NCI-H146 treated with DMSO at 0.1 percent for 48 hours (cell line): ENCODE measurements around the gene CREB1.

ENCODE experiments used
- DNase-seq: peaks from one replicate; lab custom pipeline; 2025; ENCODE audit not compliant: unreplicated experiment; lab: John Stamatoyannopoulos, UW

CREB1 gene

DNA sequence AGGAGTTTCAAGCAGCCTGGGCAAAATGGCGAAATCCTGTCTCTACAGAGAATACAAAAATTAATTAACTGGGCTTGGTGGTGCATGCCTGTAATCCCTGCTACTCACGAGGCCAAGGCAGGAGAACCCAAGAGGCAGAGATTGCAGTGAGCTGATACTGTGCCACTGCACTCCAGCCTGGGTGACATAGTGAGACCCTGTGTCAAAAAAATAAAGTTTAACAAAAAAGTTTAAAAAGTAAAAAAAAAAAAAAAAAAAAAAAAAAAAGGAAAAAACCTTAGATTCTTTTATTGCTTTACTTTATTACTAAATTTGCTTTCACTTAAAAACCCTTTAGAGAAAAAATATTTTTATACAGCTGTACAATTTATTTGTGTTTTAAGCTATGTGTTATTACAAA lies 10.7 kb downstream of the CREB1 start:
- DNase-seq, result no peak

DNA sequence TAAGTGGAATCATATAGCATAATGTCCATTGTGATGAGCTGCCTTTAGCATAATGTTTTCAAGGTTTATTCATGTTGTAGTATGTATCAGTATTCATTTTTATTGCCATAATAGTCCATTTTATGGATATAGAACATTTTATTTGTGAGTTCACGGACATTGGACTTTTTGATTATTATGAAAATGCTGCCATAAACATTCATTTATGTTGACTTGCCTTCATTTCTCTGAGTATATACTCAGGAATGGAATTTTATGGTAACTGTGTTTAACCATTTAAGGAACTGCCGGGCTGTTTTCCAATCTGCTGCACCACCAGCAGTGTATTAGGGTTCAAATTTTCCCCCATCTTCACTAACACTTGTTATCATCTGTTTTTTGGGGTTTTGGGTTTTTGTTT lies 12.2 kb downstream of the CREB1 start:
- no peak for DNase-seq

DNA sequence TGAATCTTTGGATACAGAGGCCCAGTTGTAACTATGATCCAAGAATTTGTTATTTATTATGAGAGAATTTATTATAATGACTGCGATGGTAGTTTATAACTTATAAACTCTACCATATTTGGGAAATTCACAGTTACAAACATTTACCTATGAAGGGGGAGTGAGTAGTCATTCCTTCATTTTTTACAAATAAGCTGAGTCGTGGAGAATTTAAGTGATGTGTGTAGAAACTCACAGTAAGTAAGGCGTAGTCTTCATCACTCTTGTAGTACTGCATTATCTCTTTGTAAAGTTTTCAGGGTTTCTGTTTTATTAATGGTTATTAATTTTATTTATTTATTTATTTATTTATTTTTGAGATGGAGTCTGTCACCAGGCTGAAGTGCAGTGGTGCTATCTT lies 13.5 kb downstream of the CREB1 start:
- DNase-seq, result no peak

DNA sequence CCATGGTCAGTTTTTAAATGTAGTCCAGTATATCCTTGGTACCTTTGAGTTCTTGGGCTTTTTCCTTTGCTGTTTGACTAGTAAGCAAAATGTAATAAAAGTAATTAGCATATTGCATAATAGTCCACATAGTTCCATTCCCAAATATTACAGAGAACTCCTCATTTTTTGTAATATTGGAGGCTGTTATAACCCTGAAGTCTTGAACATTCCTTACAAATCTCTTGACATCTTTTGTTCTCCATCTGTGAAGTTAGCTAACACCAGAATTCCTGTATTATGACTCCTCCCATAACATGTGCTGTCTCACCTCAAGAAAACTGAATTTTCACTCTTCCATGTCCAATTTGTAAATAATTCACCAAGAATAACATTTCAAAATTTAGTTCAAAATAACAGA lies 17.1 kb downstream of the CREB1 start:
- DNase-seq, result no peak

DNA sequence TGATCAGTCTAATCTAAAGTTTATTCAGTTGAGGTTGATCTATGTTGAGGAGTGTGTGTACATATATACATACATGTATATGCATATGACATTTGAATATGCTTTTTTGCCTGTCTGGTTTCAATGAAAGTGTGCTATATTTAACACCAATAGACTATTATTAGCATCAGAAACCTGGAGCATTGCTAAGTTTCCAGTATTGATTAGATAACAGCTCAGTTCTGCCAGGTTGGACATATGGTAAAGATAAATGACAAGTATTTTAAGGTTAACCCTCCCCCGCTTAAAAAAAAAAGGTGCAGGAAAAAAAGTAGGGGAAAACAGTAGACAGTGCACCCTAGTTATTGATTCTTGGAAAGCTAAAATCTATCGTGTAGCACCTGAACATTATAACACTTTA lies 19.4 kb downstream of the CREB1 start:
- DNase-seq, result no peak

DNA sequence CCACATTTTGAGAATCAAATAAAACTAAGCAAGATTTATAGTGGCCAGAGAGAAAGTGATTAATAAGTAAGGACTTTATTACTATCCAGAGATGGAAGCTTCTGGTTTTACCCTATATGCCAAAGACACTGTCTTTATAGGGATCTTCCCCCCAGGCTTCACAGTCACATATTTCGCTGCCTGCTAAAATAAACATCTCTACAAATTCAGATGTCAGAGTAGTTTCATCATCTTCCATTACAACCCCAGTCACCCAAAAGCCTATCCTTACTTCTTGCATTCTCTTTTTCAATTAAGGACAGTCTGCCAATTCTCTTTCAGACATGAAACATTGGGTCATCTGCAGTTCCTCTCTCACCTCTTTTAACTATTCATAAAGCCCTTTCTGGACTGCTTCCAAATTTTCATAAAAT lies 28.3 kb downstream of the CREB1 start:
- no peak for DNase-seq

DNA sequence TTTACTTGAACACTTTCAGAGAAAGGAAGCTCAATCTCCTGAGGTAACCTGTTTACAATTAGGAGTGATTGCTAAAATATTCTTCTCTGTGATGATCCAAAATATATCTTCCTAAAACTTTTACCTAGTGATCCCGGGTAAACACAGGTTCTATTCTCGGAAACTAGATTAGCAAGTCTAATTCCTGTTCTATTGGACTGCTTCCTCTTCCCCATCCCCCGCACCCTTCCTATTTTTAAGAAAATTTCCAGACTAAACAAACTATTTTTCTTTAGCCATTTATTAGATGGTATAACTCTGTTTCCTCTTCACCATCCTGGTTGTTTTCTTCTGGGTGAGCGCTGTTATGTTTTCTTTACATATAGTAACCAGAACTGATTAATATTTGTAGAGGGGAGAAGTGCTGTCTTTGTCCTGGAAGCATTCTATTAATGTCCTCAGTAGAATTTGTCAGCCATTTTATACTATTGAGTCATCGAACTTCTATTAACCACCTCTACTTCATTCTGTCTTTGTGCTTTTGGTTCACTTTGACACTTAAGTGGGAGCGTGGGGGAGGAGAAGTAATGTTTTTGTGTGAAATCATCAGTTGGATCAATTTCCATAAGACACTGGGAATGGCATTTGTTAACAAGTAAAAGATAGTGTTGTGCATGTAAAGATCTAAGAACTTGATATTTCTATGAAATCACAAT lies 31.8 kb downstream of the CREB1 start:
- DNase-seq, result no peak

DNA sequence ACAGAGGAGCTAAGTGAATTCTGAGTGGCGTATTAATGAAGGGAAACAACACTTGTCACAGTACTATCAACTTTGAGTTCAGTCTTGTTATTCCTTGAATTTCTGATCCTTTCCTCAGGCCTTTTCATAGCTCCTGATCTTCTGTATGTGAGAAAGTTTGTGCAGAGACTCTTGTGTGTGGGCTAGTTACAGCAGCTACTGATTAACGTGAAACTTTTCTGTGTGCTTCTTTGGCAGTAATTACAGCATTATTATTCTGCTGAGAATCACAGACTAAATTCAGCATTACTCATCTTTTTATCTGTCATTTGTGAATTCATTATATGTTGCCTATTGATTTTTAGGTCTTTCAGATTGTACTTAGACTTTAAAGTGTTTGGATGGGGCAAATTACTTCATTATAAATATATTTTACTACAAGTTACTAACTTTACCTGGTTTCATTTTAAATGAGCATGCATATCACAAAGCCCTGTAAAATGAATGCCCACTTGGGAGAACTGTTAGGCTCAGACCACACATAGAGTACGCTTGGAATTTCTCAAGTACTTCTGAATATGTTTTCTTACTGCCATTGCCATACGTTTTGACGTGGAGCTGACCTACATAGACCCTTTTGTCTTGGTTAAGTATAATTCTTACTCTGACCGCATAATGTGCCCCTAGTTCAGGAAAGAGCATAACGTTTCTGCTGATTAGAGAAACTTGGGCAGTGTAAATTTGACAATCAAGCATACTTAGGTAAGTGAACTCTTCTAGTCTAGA lies 36.2 kb downstream of the CREB1 start:
- no peak for DNase-seq

DNA sequence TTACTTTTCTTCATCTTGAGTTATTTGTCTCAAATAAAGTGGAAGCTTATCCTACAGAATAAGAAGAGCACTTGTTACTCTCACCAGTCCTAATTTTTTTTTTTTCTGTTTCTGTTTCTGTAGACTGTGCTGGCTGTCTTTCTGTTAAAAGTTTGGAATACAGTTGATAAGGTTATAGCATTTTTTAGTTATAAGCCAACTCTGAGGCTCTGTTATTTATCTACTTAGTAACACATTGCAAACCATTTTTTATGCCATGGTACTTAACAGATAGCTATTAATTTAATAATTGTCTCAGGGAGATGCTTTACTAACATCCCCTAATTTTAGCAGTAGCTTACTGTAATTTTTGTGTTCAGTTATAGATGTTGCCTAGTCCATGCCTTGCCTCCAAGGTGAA lies 37.9 kb downstream of the CREB1 start:
- DNase-seq, result no peak

DNA sequence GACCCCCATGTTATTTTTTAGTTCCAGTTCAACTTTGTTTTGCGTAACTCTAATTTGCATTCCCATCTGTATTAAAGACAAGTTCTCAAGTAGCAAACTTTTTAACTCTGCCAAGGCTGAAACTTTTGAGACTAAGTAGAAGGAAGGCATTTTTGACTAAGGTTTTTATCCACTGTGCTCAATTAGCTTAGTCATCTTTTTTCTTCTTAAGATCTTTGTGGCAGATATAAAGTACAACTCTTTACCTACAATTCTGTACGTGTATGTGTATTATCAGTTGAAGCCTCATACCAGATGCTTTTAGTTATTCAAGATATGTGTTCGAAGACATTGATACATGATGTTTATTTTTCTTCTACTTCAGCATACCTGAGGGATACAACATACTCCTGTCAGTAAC lies 41.6 kb downstream of the CREB1 start:
- DNase-seq, result no peak

DNA sequence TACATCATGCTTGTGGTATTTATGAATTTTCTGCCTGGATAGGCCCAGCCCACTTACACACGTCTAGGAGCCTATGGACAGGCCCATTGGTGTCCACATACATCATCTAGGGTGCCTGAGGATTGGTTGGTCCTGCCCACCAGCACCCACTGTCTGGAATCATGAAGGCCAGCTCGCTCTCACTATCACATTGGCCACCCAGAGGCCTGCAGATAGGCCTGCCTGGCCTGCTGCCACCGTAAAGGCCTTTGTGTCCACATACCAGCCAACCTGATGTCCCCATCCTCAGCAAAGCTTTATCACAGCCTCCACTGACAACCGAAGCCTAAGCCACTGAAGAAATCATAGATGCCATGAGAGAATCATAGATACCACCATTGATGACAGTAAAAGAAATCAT lies 55.2 kb downstream of the CREB1 start:
- DNase-seq, result no peak

DNA sequence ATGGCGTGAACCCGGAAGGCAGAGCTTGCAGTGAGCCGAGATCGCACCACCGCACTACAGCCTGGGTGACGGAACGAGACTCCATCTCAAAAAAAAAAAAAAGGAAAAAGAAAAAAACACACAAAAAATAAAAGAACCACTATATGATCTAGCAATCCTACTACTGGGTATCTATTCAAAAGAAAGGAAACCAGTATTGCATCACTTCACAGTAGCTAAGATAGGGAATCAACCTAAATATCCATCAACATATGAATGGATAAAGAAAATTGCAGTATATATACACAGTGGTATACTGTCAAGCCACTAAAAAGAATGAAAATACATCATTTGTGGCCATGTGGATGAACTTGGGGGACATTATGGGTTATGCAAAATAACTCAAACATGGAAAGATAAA lies 57.5 kb downstream of the CREB1 start:
- DNase-seq, result no peak

DNA sequence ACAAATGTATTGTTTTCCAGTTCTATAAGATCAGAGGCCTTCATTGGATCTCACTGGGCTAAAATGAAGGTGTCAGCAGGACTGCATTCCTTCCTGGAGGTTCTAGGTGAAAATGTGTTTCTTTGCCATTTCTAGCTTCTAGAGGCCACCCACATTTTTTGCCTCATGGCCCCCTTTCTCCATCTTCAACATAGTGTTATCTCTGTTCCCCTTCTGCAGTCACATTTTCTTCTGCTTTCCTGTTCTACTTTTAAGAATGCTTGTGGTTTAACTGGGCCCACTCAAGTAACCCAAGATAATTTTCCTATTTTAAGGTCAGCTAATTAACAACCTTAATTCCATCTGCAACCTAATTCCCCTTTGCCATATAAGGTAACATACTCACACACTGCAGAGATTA lies 59.4 kb downstream of the CREB1 start:
- DNase-seq, result no peak

DNA sequence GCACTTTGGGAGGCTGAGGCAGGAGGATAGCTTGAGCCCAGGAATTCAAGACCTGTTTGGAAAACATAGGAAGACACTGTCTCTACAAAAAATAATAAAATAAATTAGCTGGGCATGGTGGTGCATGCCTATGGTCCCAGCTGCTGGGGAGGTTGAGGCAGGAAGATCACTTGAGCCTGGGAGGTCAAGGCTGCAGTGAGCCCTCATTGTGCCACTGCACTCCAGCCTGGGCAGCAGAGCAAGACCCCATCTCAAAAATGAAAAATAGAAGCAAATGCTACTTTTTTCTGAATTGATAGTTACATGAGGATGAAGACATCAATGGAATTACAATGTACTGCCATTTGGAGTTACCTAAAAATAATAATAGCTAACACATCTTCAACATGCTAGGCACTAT lies 63.5 kb downstream of the CREB1 start:
- DNase-seq, result no peak

DNA sequence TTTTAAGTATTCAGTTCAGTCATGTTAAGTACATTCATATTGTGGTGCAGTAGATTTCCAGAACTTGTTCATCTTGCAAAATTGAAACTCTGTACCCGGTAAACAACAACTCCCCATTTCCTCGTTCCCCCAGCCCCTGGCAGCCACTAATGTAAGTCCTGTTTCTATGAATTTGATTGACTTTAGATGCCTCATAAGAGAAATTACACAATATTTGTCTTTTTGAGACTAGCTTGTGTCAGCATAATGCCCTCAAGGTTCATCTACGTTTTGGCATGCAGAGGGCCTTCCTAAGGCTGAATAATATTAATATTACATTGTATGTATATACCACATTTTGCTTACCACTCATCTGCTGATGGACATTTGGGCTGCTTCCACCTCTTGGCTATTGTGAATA lies 64.5 kb downstream of the CREB1 start:
- no peak for DNase-seq

DNA sequence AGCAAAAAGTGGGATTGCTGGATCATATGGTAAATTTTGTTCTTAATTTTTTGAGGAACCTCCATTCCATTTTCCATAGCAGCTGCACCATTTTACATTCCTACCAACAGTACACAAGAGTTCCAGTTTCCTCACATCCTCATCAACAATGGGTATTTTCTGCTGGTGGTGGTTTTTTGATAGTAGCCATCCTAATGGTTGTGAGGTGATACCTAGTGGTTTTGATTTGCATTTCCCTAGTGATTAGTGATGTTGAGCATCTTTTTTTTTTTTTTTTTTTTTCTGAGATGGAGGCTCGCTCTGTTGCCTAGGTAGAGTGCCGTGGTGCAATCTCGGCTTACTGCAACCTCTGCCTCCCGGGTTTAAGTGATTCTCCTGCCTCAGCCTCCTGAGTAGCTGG lies 65.0 kb downstream of the CREB1 start:
- DNase-seq, result no peak

DNA sequence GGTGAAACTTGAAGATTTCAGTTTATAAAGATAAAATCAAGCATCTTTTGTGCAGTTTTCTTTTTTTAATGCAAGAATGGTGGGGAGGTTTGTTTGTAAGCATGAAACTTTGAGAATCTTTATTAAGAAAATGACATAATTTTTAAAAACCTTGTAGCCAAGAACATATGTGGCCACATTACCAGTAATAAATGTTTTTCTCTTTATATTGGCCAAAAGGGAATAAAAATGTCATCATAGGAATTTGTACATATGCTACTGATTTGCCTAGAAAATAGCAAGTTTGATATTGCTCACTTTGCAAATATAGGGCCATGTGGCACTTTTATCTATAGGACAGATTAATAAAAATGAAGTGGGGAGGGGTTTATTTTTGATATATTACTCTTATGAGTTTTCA lies 69.9 kb downstream of the CREB1 start:
- no peak for DNase-seq

DNA sequence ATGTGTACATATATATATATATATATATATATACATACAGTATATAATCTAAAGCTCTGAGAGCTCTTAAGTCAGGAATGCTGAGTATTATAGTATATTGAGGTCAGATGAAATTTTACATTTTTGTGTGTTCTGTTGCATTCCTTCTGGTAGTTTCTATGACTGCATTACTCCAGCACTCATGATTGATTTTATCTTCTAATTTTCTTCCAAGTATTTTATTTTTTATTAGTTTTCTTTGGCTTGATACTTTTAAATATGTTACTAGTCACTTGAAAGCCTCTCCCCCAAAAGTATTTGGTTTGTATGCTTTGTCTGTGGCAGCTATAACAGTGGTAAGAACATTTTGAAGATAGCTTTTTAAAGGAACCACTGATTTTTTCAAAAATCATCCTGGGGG lies 70.5 kb downstream of the CREB1 start:
- DNase-seq, result no peak

DNA sequence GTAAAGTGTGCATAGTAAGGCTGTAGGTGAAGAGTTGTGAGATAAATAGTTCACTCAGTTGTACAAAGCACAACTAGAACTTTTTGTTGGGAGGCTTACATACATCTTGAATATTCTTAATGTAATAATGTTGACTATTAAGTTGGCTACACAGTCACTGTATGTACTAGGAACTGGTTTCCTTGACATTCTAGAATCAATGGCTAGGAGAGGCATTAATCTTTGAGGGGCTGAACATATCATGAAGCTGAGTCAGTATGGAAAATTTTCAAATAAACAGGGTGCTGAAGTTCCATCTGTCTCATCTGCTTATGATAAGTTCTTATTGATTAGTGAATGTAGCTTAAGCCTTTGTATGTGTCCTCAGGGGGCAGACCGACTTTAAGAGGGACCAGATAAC lies 72.0 kb downstream of the CREB1 start:
- DNase-seq, result no peak

DNA sequence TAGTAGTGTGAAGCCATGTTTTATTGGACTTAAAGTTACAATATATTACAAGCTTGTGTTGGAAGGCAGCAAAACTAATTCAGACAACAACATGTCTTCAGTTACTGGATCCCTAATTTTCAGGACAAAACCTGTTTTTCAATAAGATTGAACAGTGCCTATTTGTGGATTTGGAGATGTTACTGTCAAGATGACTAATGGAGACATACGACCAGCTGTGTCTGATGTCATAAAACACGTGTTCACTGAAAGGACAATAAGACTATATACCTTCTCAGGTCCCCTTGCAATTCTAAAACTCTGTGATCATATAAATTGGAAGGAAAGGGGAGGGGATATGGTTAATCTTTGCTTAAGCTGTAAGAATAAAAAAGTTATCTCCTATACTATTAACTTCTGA lies 73.7 kb downstream of the CREB1 start:
- DNase-seq, result no peak

DNA sequence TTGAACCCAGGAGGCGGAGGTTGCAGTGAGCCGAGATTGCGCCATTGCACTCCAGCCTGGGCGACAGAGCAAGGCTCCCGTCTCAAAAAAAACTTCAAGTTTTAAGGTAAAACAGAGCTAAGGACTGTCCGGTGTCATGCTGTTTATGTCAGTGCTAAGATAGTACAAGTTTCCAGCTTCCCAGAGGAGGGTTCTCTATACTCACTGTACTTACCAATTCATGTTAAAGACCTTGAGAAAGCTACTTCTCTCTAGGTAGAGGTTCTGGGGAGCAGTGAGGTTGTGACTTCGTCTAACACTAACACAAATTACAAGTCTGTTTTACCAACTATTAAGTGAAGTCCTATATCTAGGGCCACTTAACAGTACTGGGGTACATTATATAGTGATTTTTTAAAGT lies 76.6 kb downstream of the CREB1 start:
- no peak for DNase-seq

DNA sequence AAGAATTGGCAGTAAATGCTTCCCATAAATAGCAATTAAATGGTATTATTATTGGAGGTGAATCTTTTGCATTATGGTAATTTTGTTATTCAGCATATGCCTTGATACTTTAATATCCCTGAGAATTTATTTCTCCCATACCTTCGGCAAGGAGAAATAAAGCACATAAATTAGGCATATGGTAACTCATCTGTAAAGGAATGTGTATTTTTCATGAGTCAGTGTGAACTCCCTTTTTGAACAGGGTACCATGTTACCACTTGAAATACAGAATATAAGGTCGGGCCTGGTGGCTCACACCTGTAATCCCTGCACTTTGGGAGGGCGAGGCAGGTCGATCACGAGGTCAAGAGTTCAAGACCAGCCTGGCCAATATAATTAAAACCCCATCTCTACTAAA lies 77.1 kb downstream of the CREB1 start:
- no peak for DNase-seq

DNA sequence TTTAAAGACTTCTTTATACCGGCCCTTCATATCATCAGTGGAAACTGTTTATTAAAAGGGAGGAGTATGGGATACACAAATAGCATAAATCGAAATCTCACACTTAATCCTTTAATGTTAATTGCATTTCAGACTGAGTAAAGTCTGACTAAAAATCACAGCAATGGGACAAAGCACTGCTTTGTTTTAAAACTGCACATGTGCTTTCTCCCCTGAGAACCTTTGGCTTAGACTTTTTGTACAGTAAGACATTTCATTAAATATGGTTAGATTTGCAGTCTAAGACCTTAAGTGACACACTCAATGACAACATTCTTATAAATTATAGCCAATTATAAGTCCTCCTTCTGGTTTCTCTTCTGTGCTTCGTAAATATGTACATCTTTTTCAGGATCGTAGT lies 83.0 kb downstream of the CREB1 start:
- DNase-seq, result no peak
